CD4-positive, alpha-beta T cell treated with Interferon gamma for 1 hour (primary cell): ENCODE results near the gene FRMD4B.
A peak's percentile ranks its signal among the peaks of the same experiment; 100 is the strongest.

Experiments used
- DNase-seq: peaks from one replicate; pipeline ENCODE4 v3.0.0-alpha.2; 2020

Gene FRMD4B

GRCh38 chr3:69403454-69403853, 17.6 kb upstream of the FRMD4B start:
- DNase-seq = no peak

DNA sequence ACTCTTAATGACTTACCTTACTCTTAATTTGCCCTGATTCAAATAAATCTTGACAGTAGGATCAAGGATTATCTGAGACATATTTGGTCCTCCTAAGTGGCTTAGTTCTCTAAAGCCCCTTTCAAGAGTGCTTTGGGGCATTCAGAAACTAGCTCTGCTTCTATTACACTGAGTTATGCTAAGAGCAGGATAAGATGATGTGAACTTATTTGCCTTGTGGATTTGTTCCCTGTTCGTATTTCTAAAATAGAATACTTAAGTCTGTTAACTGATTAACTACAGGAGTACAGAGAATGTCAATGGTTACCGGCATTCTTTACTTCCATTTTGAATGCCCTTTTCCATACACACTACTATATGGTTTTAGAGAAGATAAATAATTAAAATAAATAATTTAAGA, 14.8 kb upstream of the FRMD4B start:
- DNase-seq = no peak

- no peak for DNase-seq
These were observed 7.0 kb upstream of the FRMD4B start for GRCh38 chr3:69392850-69393249.

DNA sequence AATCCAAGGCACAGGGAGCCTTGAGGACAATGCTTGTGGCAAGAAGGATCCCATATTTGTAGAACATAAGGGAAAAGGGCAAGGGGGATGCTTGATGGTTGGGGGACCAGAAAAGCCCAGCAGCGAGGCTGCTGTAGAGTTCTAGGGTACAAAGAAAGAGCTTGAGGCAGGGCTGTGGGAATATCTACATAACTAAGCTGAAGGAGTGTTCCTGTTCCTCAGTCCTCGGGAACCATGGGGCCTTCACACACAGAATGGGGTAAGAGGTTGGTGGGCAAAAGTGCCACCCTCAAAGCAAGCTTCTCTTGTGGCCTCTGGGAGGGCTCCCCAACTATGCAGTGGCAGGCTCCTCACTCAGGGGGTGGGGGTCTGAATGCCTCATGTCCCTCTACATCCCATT, 6.5 kb upstream of the FRMD4B start:
- DNase-seq = no peak

DNA sequence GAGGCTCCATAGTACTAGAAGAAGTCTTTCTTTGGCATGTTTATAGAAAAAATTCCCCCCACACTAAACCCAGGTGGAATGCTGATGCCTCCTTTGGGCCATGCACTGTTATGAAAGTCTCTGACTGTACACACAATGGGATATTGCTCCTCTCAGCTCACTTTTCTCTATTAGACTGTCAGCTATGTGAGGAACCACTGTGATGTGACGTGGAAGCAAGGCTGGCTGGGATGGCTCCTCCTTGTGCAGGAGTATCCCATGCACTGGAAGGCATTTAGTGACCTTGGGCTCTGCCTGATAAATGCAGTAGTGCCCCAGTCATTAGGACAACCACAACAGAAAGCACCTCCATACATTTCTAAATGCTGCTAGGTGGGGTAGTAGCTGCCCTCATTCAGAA, 5.7 kb upstream of the FRMD4B start:
- DNase-seq = no peak

DNA sequence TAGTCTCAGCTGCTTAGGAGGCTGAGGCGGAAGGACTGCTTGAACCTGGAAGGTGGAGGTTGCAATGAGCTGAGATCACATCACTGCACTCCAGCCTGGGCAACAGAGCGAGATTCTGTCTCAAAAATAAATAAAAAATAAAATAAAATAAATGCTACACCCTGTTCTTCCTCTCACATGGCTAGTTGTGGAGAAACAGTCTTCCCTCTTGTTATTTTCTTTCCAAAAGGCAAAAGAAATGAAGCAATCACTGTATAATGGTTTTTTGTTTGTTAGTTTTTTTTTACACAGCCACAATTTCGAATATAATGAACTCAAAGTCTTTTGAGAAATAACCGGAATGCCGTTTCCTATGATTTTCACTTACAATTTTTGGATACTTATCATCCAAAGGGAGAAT, 4.9 kb upstream of the FRMD4B start:
- DNase-seq = no peak

DNA sequence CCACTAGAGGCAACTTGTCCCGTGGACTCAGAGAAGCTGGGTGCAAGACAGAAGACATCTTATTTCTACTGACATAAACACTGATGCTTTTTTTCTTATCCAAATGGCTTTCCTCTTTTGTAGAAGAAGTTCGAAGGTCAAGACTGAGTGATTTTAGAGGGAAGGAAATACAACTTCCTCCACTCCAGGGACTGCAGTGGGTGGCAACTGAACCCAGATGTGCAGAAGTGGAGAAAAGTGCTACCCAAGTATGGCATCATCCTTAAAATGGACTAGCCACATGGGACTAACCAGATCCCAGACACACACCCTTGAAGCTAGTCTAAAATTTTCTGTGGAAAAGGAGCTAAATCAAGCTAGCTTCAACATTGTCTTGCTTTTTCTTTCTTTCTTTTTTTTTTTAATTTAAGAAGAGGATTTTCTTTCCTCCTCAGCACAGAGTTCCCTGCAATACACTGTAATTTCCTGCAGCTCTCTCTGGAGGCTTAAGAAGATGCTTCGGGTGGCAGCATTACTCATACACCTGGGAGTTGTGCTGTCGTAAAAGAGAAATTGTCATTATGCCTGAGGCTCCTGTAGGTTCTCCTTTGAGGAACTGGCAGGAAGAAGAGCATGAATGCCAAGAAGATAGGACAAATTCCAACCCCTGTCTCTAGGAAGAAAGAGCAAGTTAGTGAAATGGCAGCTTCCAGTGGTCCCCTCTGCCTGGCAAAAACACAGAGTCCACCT, 3.8 kb upstream of the FRMD4B start:
- no peak for DNase-seq

DNA sequence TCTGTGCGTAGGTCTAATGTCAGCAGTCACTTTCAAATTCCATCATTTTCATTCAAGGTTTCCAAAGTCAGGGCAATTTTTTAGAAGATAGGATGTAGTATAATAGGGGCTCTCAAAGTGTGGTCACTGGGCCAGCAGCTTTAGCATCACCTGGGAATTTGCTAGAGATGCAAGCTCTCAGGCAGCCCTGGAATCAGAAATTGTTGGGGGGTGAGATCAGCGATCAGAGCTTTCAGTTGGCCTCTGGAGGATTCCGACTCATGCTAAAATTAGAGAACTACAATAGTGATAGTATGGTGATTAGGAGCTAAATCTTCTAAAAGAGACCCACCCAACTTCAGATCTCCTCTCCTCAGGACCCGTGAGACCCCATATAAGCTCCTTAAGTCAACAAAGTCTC, 2.4 kb upstream of the FRMD4B start:
- DNase-seq = no peak

DNA sequence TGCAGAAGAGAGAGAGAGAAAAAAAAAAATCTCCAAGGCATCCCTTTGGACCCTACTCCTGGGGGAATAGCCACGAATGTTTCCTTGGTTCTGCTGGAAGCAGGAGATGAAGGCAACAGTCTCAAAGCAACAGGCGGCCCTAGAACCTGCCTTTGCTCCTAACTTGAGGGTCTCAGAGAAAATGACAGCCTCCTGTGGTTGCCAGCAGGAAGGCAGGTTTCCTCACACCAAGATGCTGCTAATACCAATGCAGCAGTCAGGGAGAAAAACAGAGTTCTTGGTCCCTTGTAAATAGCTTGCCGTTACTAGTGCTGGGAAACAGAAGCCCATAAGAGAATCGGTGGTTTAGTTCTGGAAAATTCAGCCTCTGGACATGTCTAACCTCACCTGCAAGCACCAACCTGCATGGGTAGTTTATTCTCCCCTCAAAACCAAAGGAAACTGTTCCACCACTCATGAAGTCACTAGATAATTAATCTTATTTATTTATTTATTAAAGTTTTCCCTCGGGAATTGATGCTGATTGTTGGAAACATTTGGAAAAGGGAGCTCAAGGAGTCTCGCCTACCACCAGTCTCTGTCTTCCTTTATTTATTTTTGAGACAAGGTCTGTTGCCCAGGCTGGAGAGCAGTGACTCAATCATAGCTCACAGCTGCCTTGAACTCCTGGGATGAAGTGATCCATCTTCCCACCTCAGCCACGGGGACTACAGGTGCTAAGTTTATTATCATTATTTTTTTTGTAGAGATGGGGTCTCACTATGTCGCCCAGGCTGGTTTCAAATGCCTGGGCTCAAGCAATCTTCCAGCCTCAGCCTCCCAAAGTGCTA, 883 bp upstream of the FRMD4B start:
- no peak for DNase-seq

DNA sequence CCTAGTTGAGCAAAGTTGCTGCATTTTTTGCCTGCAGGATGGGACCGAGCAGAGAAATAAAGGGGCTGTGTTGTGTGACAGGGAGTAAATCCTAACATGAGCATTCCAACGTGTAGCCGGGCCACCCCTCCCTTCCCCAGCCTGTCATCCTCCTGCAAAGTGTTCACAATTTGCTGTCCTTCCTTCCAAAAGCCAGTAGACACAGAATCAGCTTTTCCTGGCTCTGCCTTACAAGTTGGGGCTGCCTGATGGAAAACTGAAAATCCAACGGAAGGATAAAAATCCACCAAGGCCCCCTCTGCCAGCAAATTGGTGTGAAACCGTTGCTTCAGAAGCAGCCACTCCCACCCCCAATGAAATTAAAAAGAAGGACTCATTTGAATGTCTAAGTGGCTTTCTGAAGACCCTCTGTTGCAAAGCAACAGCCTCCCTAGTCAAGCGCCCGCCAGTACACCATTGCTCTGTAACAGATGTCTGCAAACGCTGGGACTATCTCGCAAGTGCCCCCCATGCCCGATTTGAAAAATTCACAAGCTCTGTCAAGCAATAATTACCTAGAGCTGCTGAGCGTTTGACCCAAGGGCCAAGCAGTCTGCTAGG, 665 bp downstream of the FRMD4B start:
- no peak for DNase-seq

- no peak for DNase-seq
These were observed 1.6 kb downstream of the FRMD4B start for GRCh38 chr3:69384326-69384725.

DNA sequence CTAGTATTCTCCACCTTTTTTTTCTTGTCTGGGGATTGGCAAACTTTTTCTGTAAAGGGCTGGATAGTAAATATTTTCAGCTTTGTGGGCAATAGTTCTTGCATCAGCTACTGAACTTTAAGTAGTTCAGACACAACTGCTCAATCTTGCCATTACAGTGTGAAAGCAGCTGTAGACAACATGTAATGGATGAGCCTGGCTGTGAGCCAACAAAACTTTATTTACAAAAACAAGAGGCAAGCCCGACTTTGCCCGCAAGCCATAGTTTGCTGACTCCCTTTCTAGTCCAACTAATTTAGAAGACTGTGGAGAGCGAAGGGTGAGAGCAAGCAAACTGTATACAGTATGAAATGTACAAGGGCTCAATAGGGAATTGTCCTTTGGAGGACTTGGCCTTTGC, 6.2 kb downstream of the FRMD4B start:
- DNase-seq = no peak

GRCh38 chr3:69378112-69378802, 7.6 kb downstream of the FRMD4B start:
- DNase-seq = no peak

GRCh38 chr3:69377262-69377661, 8.6 kb downstream of the FRMD4B start:
- DNase-seq = no peak

DNA sequence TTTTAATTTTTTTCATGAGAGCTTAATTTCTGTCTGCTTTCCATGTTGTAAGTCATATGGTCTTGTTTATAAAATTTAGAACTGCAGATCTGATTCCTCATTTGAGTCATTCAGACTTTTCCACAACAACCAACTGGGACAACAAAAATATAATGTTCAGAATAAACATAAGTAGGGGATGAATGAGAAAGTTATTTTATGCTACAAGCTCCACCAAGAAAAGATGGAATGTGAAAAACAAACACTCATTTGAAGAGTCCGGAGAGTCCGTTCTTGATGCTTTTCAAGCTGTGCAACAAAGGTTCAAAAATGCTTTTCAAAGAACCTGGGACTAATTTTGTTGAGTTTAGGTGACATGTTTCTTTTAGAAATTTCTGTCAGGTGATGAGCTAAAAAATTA, 9.2 kb downstream of the FRMD4B start:
- no peak for DNase-seq

- DNase-seq = no peak
These were observed 14.1 kb downstream of the FRMD4B start for GRCh38 chr3:69371816-69372215.

DNA sequence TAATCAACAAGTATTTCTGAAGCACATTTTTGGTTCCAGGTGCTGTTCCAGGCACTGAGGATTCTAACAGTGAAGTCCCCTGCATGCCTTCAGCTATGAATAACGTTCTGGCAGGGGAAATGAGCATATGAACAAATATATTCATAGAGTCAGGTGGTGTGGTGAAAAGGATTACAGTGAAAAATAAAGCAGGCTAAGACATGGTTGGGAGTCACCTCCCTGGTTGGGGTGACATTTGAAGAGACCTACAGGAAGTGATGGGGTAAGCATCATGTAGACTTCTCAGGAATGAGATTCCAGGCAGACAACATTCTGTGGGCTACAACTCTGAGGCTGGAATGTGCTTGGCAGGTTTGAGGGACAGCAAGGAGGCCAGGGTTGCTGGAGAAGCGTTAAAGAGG, 15.0 kb downstream of the FRMD4B start:
- no peak for DNase-seq

DNA sequence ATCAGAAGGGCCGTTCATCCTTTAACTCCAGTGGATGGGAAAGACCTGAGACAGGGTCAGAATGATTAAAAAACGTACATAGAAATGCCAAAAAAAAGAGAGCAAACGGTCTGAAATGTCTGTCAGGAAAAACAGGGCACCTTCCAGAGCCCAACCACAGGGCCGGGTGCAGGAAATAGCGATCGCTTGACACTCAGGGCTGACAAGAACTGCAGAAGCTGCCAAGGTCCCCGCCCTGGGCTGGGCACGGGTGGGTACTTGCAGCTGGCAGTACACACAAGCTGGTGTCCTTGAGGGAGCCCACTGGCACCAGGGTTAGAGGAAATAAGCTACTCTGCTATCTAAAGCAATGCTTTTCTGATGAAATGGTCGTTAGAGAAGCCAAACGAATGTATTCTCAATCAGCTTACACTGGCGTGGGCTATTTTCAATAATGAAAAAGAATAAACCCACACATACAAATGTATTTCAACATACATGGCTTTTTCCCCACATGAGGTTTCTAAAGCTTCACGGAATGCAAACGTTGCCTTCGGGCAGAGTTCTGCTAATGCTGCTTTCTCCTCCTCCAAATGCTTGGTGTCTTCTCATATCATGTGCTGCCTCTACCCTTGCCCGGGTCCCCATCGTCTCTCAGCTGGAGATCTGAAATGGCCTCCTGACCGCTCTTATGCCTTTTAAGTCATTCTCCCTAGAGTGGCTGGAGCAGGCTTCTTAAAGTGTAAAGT, 15.6 kb downstream of the FRMD4B start:
- DNase-seq = peak; percentile 14

- peak; percentile 3 for DNase-seq
These were observed 17.7 kb downstream of the FRMD4B start for GRCh38 chr3:69368129-69368741.

DNA sequence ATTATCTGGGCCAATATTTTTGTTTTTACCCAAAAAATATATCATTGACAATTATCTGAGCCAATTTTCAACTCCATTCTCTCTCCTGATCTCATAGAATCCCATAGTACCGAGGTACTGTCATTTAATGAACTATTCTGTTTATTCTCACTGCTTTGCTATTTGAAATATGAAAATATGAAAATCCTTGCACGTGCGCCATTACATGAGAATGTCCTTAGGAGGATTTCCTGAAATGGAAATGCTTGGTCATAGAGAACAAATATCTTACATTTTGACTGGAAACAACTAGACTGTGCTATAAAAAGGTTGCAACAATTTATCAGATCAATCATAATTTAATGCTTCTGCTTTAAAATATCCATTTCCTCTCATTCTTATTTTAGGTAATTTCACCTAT, 18.3 kb downstream of the FRMD4B start:
- no peak for DNase-seq

DNA sequence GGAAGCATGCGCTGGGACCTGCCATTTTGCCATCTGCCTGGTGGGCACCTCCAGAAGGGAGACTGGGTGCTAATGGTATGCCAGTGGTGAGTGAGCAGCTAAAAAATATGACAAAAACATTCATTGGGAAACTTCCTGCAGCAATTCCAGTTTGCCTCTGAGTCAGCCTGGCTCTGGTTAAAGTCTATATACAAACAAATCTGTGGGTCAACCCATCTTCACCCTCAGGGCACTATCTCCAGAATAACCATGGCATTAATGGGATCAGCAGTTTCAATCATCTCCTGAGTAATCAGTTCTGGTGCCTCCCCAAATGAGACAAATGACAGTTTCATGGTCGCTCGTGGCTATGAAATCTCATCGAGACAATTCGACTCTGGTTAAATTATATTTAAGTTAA, 21.5 kb downstream of the FRMD4B start:
- no peak for DNase-seq

- DNase-seq = no peak
These were observed 25.2 kb downstream of the FRMD4B start for GRCh38 chr3:69360690-69361089.
